ENCODE data around the gene EVA1A. TPM values are rescaled to one million over a fixed set of nuclear protein-coding genes. Genes with fewer than 3 reads are reported as not detected.

Gene EVA1A
- total RNA-seq, 1 donor from 2014 or later: 19.9 TPM

DNA sequence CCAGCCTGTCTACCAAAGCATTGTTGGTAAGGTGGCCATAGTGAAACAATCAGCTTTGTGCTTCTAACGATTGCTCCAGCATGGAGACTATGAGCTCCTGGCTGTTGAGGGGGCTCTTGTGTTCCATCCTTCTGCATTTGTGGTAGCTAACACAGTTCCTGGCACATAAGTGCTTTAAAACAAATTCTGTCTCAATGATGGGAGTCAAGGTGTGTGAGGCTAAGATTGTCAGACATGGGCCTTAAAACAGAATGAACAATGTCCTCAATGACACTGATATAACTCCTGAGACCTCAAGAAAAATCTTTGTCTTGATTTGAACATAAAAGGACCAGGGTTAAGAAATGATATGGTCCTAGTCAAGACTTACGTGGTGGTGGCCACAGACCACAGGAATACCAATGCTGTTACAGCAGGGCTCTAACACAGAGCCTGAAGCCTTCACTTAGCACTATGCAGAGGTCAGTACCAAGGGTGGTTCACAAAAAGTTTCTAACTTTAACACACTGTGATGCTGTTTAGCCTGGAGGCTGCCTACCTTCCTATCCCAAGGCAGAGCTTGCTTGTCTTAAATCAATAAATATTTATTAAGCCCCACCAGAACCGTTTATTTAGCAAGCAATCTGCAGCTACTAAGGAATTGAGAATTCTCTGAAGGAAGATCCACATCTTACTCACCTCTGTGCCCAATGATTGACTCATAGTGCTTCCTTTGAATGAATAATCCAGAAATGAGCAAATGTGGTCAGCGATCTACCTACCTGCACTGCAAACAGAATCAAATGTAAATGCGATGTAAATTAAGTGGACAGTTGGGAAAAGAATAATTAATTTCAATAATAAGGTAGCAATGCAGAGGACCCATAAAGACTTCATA lies 35.1 kb downstream of the EVA1A start:
- DNase-seq (ENCODE audit: low spot score): no peak
- Mint-ChIP-seq H3K27ac (ENCODE audit: unreplicated experiment) (no peak overlapping the region), H3K4me3 (ENCODE audit: unreplicated experiment) (no peak overlapping the region), H3K36me3 (ENCODE audit: low read depth, unreplicated experiment) (peaks cover 3% of the 10 kb centered on the region), H3K9me3 (ENCODE audit: unreplicated experiment) (no peaks in the 10 kb centered on the region), H3K27me3 (ENCODE audit: unreplicated experiment) (no peaks in the 10 kb centered on the region), H3K4me1 (ENCODE audit: unreplicated experiment) (peaks cover 38% of the 10 kb centered on the region)
- TF ChIP-seq, protein P1, sequence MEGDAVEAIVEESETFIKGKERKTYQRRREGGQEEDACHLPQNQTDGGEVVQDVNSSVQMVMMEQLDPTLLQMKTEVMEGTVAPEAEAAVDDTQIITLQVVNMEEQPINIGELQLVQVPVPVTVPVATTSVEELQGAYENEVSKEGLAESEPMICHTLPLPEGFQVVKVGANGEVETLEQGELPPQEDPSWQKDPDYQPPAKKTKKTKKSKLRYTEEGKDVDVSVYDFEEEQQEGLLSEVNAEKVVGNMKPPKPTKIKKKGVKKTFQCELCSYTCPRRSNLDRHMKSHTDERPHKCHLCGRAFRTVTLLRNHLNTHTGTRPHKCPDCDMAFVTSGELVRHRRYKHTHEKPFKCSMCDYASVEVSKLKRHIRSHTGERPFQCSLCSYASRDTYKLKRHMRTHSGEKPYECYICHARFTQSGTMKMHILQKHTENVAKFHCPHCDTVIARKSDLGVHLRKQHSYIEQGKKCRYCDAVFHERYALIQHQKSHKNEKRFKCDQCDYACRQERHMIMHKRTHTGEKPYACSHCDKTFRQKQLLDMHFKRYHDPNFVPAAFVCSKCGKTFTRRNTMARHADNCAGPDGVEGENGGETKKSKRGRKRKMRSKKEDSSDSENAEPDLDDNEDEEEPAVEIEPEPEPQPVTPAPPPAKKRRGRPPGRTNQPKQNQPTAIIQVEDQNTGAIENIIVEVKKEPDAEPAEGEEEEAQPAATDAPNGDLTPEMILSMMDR (IDR thresholded peaks at IDR 0.05; ENCODE audit: unreplicated experiment): no peak

DNA sequence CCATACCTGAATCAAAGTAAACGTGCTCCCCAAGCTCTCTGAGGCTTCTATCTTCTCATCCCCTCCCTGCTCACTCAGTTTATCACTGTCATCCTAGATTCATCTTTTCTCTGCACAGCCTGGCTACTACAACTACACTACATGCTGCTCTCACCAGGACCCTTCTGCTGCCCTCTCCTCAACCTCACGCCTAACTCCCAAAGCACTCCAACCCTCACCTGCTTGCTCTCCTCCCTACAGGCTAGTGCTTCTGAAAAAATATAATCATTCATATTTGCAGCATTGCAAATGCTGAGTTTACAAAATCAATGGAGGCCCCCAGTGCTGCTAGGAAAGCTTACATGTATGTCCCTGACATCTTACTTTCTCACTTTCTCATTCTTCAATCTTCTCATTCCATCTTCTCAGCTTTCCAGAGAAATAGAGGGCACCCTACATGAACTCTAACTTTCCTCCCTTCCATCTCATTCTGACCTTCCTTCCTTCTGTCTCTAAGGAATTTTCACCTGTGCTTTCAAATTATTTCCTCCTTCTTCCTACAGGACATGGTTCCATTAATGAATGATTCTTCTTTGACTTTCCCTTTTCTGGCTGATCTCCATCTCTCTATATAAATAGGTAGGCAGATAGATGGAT lies 36.3 kb downstream of the EVA1A start:
- TF ChIP-seq, protein P1 (IDR thresholded peaks at IDR 0.05; ENCODE audit: unreplicated experiment): no peak
- Mint-ChIP-seq H3K4me1 (ENCODE audit: unreplicated experiment) (peaks cover 32% of the 10 kb centered on the region), H3K27me3 (ENCODE audit: unreplicated experiment) (no peaks in the 10 kb centered on the region), H3K4me3 (ENCODE audit: unreplicated experiment) (no peak overlapping the region), H3K36me3 (ENCODE audit: low read depth, unreplicated experiment) (peaks cover 9% of the 10 kb centered on the region), H3K9me3 (ENCODE audit: unreplicated experiment) (no peaks in the 10 kb centered on the region), H3K27ac (ENCODE audit: unreplicated experiment) (no peak overlapping the region)
- no peak for DNase-seq (ENCODE audit: low spot score)

DNA sequence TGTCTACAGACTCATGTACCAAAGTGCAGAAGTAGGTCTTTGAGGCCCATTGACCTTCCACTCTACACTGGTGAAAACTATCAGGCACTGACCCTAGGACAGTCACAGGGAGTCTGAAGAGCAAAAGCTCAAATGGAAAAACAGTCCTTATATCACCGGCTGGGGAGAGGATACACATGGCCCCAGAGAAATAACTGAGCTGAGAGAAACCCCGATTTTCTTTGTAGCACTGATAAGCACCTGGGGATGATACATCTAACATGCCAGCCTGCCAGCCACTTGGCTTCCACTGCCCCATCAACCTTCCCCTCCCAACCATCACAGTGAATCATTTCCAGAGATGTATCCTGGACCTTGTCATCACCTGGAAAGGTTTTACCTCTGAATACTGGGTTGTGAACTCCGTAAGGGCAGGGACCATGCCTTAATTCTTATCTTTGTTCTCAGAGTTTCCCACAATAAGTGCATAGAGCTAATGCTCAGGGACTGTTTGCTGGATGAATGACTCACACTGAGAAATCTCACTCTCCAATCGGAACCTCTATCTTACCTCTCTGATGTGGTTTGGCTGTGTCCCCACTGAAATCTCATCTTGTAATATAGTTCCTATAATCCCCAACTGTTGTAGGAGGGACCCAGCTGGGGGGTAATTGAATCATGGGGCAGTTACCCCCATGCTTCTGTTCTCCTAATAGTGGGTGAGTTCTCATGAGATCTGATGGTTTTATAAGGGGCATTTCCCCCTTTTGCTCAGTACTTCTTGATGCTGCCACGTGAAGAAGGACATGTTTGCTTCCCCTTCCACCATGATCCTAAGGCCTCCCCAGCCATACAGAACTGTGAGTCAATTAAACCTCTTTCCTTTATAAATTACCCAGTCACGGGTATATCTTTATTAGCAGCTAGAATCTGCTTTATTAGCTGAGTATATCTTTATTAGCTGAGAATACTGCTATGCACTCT lies 37.1 kb downstream of the EVA1A start:
- peaks cover 11% of the 10 kb centered on the region for H3K36me3 Mint-ChIP-seq (ENCODE audit: low read depth, unreplicated experiment)
- H3K27ac Mint-ChIP-seq (ENCODE audit: unreplicated experiment): peak overlapping the region; percentile 7

DNA sequence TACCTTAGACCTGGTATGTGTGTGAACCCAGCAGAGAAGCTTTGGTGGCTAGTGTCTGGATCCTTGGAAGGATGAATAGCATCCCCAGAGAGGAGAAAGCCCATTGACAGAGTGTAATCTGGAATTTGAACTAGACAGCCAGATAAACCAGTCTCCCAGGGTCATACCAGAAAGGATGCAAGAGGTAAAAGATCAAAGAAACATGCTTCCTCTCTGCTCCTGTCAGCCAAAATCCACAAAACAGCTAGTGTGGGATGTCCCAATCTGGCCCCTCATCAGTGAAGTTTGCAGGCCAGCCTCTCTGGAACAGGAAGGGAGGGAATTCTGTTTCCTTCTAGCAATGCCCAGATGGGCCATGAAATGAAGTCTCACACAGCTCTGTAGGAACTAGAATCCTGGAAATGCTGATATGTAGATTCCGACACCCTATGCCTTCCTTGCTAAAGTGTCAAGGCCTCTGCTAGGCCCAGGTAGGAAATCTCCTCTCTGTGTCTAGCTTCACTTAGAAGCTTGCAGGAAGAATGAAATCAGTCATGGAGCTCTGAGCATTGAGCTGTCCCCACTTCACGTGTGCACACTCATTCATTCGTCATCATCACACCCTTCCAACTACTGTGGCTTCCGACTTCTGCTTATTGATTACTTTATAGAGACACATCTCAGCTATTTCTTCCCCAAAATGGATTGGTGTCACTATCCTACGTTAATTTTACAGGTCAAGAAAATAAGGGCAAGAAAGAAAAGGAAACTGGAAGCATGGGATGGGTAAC lies 38.0 kb downstream of the EVA1A start:
- Mint-ChIP-seq H3K27ac (ENCODE audit: unreplicated experiment) (peak overlapping the region; percentile 7), H3K36me3 (ENCODE audit: low read depth, unreplicated experiment) (peaks cover 15% of the 10 kb centered on the region), H3K9me3 (ENCODE audit: unreplicated experiment) (no peaks in the 10 kb centered on the region), H3K4me3 (ENCODE audit: unreplicated experiment) (no peak overlapping the region), H3K4me1 (ENCODE audit: unreplicated experiment) (peaks cover 30% of the 10 kb centered on the region), H3K27me3 (ENCODE audit: unreplicated experiment) (peaks cover 4% of the 10 kb centered on the region)
- TF ChIP-seq, protein P1 (IDR thresholded peaks at IDR 0.05; ENCODE audit: unreplicated experiment): no peak
- DNase-seq (ENCODE audit: low spot score): no peak

More for the DNA sequence above, 37.1 kb downstream of the EVA1A start:
- TF ChIP-seq, protein P1 (IDR thresholded peaks at IDR 0.05; ENCODE audit: unreplicated experiment): no peak
- Mint-ChIP-seq H3K4me1 (ENCODE audit: unreplicated experiment) (peaks cover 33% of the 10 kb centered on the region), H3K4me3 (ENCODE audit: unreplicated experiment) (no peak overlapping the region), H3K9me3 (ENCODE audit: unreplicated experiment) (no peaks in the 10 kb centered on the region), H3K27me3 (ENCODE audit: unreplicated experiment) (peaks cover 2% of the 10 kb centered on the region)
- DNase-seq (ENCODE audit: low spot score): no peak
